Measurements from ENCODE around the gene TSEN2. TPM values are rescaled to one million over a fixed set of nuclear protein-coding genes. Genes with fewer than 3 reads are reported as not detected.

The TSEN2 gene
- polyA plus RNA-seq, 1 donor (not counting 4 experiments of a cell fraction or from before 2014, with no cell fraction given), result 23.8 TPM

- TF ChIP-seq CTCF (optimal IDR thresholded peaks at IDR 0.05 in 1 of 3, IDR thresholded peaks at IDR 0.05 in 1 of 3, conservative IDR thresholded peaks at IDR 0.05 in 1 of 3; ENCODE audit: extremely low read depth in 1 of 3, insufficient read depth in 2 of 3, low read length in 3 of 3) (no peak), EZH2 (IDR thresholded peaks at IDR 0.05; ENCODE audit: low read length) (no peak)
- H3K27ac ChIP-seq (ENCODE audit: control insufficient read depth, insufficient read depth, low read length), result no peak overlapping the region
- dilution Hi-C loops (cut with MboI; ENCODE audit: extremely low pct_ligation_motif_present, low sequenced_read_pairs), result no loop called here
- H3K36me3 ChIP-seq (ENCODE audit: control insufficient read depth in 2 of 2, extremely low read depth in 1 of 2, insufficient read depth in 2 of 2, low read length in 2 of 2), result no peaks in the 10 kb centered on the region
- H3K9me3 ChIP-seq (ENCODE audit: control insufficient read depth, low read depth, low read length), result no peaks in the 10 kb centered on the region
- DNase-seq (ENCODE audit: low read depth, low spot score), result no peak
- no peaks in the 10 kb centered on the region for H4K20me1 ChIP-seq (ENCODE audit: control insufficient read depth, extremely low read depth, insufficient read depth, low read length)
- no peak for FAIRE-seq
- H3K9ac ChIP-seq (ENCODE audit: control insufficient read depth, extremely low read depth, insufficient read depth, low read length), result no peak overlapping the region
- no peaks in the 10 kb centered on the region for H3K27me3 ChIP-seq (ENCODE audit: control insufficient read depth, extremely low read depth, insufficient read depth, low read length)
- no peaks in the 10 kb centered on the region for H3K79me2 ChIP-seq (ENCODE audit: control insufficient read depth, insufficient read depth, low read length)
- no peak overlapping the region for H3K4me3 ChIP-seq (ENCODE audit: control insufficient read depth in 2 of 3, extremely low read depth in 1 of 3, insufficient read depth in 2 of 3, low read depth in 1 of 3, low read length in 3 of 3)
- H3K4me2 ChIP-seq (ENCODE audit: control insufficient read depth, extremely low read depth, insufficient read depth, low read depth, low read length), result no peak overlapping the region
- H2AFZ ChIP-seq (ENCODE audit: control insufficient read depth, low read length), result no peak overlapping the region
- H3K4me1 ChIP-seq (ENCODE audit: control insufficient read depth, extremely low read depth, insufficient read depth, low read length), result peaks cover 5% of the 10 kb centered on the region
- H3K9me1 ChIP-seq (ENCODE audit: control insufficient read depth, extremely low read depth, insufficient read depth, low read length), result no peaks in the 10 kb centered on the region
Observed at GRCh38 chr3:12467746-12468145, 16.5 kb upstream of the TSEN2 start.

- no peaks in the 10 kb centered on the region for H3K79me2 ChIP-seq (ENCODE audit: control insufficient read depth, insufficient read depth, low read length)
- H3K9me3 ChIP-seq (ENCODE audit: control insufficient read depth, low read depth, low read length), result no peaks in the 10 kb centered on the region
- no peak overlapping the region for H3K4me3 ChIP-seq (ENCODE audit: control insufficient read depth in 2 of 3, extremely low read depth in 1 of 3, insufficient read depth in 2 of 3, low read depth in 1 of 3, low read length in 3 of 3)
- dilution Hi-C loops (cut with MboI; ENCODE audit: extremely low pct_ligation_motif_present, low sequenced_read_pairs), result no loop called here
- H3K27me3 ChIP-seq (ENCODE audit: control insufficient read depth, extremely low read depth, insufficient read depth, low read length), result no peaks in the 10 kb centered on the region
- H3K27ac ChIP-seq (ENCODE audit: control insufficient read depth, insufficient read depth, low read length), result no peak overlapping the region
- H3K9me1 ChIP-seq (ENCODE audit: control insufficient read depth, extremely low read depth, insufficient read depth, low read length), result no peaks in the 10 kb centered on the region
- no peaks in the 10 kb centered on the region for H3K36me3 ChIP-seq (ENCODE audit: control insufficient read depth in 2 of 2, extremely low read depth in 1 of 2, insufficient read depth in 2 of 2, low read length in 2 of 2)
- no peak for FAIRE-seq
- TF ChIP-seq CTCF (optimal IDR thresholded peaks at IDR 0.05 in 1 of 3, IDR thresholded peaks at IDR 0.05 in 1 of 3, conservative IDR thresholded peaks at IDR 0.05 in 1 of 3; ENCODE audit: extremely low read depth in 1 of 3, insufficient read depth in 2 of 3, low read length in 3 of 3) (no peak), EZH2 (IDR thresholded peaks at IDR 0.05; ENCODE audit: low read length) (no peak)
- no peaks in the 10 kb centered on the region for H4K20me1 ChIP-seq (ENCODE audit: control insufficient read depth, extremely low read depth, insufficient read depth, low read length)
- no peak overlapping the region for H3K9ac ChIP-seq (ENCODE audit: control insufficient read depth, extremely low read depth, insufficient read depth, low read length)
- no peak overlapping the region for H2AFZ ChIP-seq (ENCODE audit: control insufficient read depth, low read length)
- DNase-seq (ENCODE audit: low read depth, low spot score), result no peak
- H3K4me2 ChIP-seq (ENCODE audit: control insufficient read depth, extremely low read depth, insufficient read depth, low read depth, low read length), result no peak overlapping the region
- peaks cover 5% of the 10 kb centered on the region for H3K4me1 ChIP-seq (ENCODE audit: control insufficient read depth, extremely low read depth, insufficient read depth, low read length)
Observed at GRCh38 chr3:12468276-12468675, 16.0 kb upstream of the TSEN2 start.

Measured in keratinocyte (primary cell).